Rectal smooth muscle tissue (tissue), 1 donor: Measurements from ENCODE around the gene SGK2.

ENCODE experiments used
- H3K27ac ChIP-seq: one replicate; pipeline ENCODE4 v1.7.0; 2013; ENCODE audit warnings: low read depth, low read length, inconsistent platforms
- H3K27me3 ChIP-seq: one replicate; pipeline ENCODE4 v1.7.0; 2013; ENCODE audit warnings: low read length; ENCODE audit not compliant: control insufficient read depth, insufficient read depth
- H3K36me3 ChIP-seq: one replicate; pipeline ENCODE4 v1.7.0; 2013; ENCODE audit warnings: low read length; ENCODE audit not compliant: control insufficient read depth, insufficient read depth
- H3K4me1 ChIP-seq: one replicate; pipeline ENCODE4 v1.7.0; 2013; ENCODE audit warnings: low read length; ENCODE audit not compliant: control insufficient read depth, insufficient read depth
- H3K4me3 ChIP-seq: one replicate; pipeline ENCODE4 v1.7.0; 2013; ENCODE audit warnings: low read length
- H3K9ac ChIP-seq: one replicate; pipeline ENCODE4 v1.7.0; 2013; ENCODE audit warnings: low read length

SGK2 gene

GRCh38 chr20:43537921-43538877 lies 20.6 kb upstream of the SGK2 start:
- no peak overlapping the region for H3K27ac ChIP-seq

GRCh38 chr20:43538878-43539700 lies 19.7 kb upstream of the SGK2 start:
- H3K27me3 ChIP-seq: no peaks in the 10 kb centered on the region

More at GRCh38 chr20:43537921-43538877, 20.6 kb upstream of the SGK2 start:
- H3K9ac ChIP-seq: no peak overlapping the region
- peak overlapping the region; percentile 23 for H3K4me3 ChIP-seq
- peaks cover 10% of the 10 kb centered on the region for H3K36me3 ChIP-seq
- H3K27me3 ChIP-seq: no peaks in the 10 kb centered on the region
- no peaks in the 10 kb centered on the region for H3K4me1 ChIP-seq

GRCh38 chr20:43539975-43540672 lies 18.7 kb upstream of the SGK2 start:
- no peak overlapping the region for H3K9ac ChIP-seq
- no peaks in the 10 kb centered on the region for H3K4me1 ChIP-seq
- peaks cover 7% of the 10 kb centered on the region for H3K36me3 ChIP-seq
- no peak overlapping the region for H3K4me3 ChIP-seq
- H3K27me3 ChIP-seq: no peaks in the 10 kb centered on the region
- H3K27ac ChIP-seq: no peak overlapping the region

More at GRCh38 chr20:43538878-43539700, 19.7 kb upstream of the SGK2 start:
- Histone ChIP-seq H3K4me1 (no peaks in the 10 kb centered on the region), H3K9ac (no peak overlapping the region), H3K27ac (no peak overlapping the region), H3K36me3 (peaks cover 7% of the 10 kb centered on the region), H3K4me3 (no peak overlapping the region)

GRCh38 chr20:43540673-43541060 lies 18.2 kb upstream of the SGK2 start:
- Histone ChIP-seq H3K9ac (no peak overlapping the region), H3K27me3 (no peaks in the 10 kb centered on the region), H3K4me3 (no peak overlapping the region), H3K4me1 (no peaks in the 10 kb centered on the region), H3K36me3 (peaks cover 7% of the 10 kb centered on the region), H3K27ac (no peak overlapping the region)

GRCh38 chr20:43541214-43541613 lies 17.6 kb upstream of the SGK2 start:
- Histone ChIP-seq H3K27ac (no peak overlapping the region), H3K9ac (no peak overlapping the region), H3K27me3 (no peaks in the 10 kb centered on the region), H3K36me3 (peaks cover 7% of the 10 kb centered on the region), H3K4me1 (no peaks in the 10 kb centered on the region), H3K4me3 (no peak overlapping the region)

GRCh38 chr20:43542161-43542560 lies 16.7 kb upstream of the SGK2 start:
- H3K4me3 ChIP-seq: no peak overlapping the region
- no peaks in the 10 kb centered on the region for H3K4me1 ChIP-seq
- H3K27ac ChIP-seq: no peak overlapping the region
- H3K36me3 ChIP-seq: peaks cover 3% of the 10 kb centered on the region
- H3K27me3 ChIP-seq: no peaks in the 10 kb centered on the region
- H3K9ac ChIP-seq: no peak overlapping the region

- Histone ChIP-seq H3K36me3 (peaks cover 3% of the 10 kb centered on the region), H3K27ac (no peak overlapping the region), H3K4me3 (no peak overlapping the region), H3K4me1 (no peaks in the 10 kb centered on the region), H3K9ac (no peak overlapping the region), H3K27me3 (no peaks in the 10 kb centered on the region)
These were observed 16.2 kb upstream of the SGK2 start for GRCh38 chr20:43542674-43543073.

GRCh38 chr20:43543138-43543537 lies 15.7 kb upstream of the SGK2 start:
- no peak overlapping the region for H3K27ac ChIP-seq
- H3K27me3 ChIP-seq: no peaks in the 10 kb centered on the region
- no peak overlapping the region for H3K9ac ChIP-seq
- no peak overlapping the region for H3K4me3 ChIP-seq
- no peaks in the 10 kb centered on the region for H3K4me1 ChIP-seq
- peaks cover 3% of the 10 kb centered on the region for H3K36me3 ChIP-seq

GRCh38 chr20:43544501-43544900 lies 14.3 kb upstream of the SGK2 start:
- Histone ChIP-seq H3K4me3 (no peak overlapping the region), H3K27ac (no peak overlapping the region), H3K9ac (no peak overlapping the region), H3K27me3 (no peaks in the 10 kb centered on the region), H3K36me3 (peaks cover 3% of the 10 kb centered on the region), H3K4me1 (no peaks in the 10 kb centered on the region)

GRCh38 chr20:43545837-43546578 lies 12.8 kb upstream of the SGK2 start:
- H3K27ac ChIP-seq: no peak overlapping the region
- H3K27me3 ChIP-seq: no peaks in the 10 kb centered on the region
- no peak overlapping the region for H3K4me3 ChIP-seq
- no peak overlapping the region for H3K9ac ChIP-seq
- no peaks in the 10 kb centered on the region for H3K4me1 ChIP-seq
- H3K36me3 ChIP-seq: no peaks in the 10 kb centered on the region

- no peaks in the 10 kb centered on the region for H3K36me3 ChIP-seq
- no peaks in the 10 kb centered on the region for H3K4me1 ChIP-seq
- H3K4me3 ChIP-seq: no peak overlapping the region
- no peak overlapping the region for H3K9ac ChIP-seq
- no peak overlapping the region for H3K27ac ChIP-seq
- no peaks in the 10 kb centered on the region for H3K27me3 ChIP-seq
These were observed 10.4 kb upstream of the SGK2 start for GRCh38 chr20:43548273-43548880.
